HG02938 (cell line): Measurements from ENCODE around the gene MSH2.
"Not testable (repeated sequence)": the region's sequence is repeated elsewhere in the genome, so short reads cannot be mapped to it uniquely, and the experiment has no call there.

Source experiments
- ATAC-seq: cut with Tn5 transposase; IDR thresholded peaks from one replicate; pipeline ENCODE4 v1.9.1; 2021; ENCODE audit warnings: mild to moderate bottlenecking, moderate library complexity; ENCODE audit not compliant: unreplicated experiment

Gene MSH2

DNA sequence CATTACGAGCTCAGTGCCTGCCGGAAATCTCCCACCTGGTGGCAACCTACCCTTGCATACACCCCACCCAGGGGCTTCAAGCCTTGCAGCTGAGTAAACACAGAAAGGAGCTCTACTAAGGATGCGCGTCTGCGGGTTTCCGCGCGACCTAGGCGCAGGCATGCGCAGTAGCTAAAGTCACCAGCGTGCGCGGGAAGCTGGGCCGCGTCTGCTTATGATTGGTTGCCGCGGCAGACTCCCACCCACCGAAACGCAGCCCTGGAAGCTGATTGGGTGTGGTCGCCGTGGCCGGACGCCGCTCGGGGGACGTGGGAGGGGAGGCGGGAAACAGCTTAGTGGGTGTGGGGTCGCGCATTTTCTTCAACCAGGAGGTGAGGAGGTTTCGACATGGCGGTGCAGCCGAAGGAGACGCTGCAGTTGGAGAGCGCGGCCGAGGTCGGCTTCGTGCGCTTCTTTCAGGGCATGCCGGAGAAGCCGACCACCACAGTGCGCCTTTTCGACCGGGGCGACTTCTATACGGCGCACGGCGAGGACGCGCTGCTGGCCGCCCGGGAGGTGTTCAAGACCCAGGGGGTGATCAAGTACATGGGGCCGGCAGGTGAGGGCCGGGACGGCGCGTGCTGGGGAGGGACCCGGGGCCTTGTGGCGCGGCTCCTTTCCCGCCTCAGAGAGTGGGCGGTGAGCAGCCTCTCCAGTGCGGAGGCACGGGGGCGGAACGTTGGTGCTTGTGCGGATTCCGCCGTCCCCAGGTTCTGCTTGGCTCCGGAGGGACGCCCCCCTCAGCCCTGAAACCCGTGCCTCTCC, at the start of gene MSH2:
MSH2 (plus strand) TSS at position 352 of the 804 bp plus-strand sequence; CDS start at position 388, 36 bp downstream.
- peak; percentile 94 for ATAC-seq

DNA sequence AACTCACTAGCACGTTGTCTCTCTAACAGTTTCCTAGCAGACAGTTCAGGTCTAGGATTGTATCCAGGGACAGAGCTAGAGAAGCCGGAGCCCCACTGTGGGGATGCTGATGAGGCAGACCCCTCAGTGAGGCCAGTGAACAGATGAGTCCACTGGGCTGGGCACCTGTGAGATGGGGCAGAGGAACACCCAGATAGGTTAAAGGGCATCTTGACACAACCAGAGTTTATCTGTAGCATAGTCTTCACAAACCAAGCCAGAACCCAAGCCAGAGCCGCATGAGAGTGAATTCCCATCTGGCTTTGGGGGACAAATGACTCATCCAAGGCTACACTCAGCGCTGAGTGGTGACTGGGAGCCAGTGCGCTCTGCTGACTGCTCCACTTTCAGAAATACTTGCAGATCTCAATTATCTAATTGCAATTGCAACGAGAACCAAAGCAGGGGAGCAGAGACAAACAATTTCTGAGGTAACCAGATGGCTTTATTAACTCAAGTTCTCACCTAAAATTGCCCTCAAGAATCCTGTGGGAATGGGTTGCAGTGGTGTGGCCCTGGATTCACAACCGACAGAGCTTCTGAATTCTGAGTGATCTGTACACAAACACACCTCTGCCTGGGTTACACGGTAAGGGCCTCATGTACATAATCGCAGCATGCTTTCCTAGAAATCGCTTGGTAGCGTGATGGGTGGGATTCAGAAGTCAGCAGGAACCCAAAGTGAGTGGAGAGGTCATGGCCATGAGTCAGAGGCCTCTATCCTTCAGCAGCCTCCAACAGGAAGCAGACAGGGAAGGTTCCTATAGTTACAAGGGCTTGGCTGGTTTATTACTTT, 48.7 kb upstream of the MSH2 start:
- no peak for ATAC-seq

GRCh38 chr2:47354848-47355204, 48.1 kb upstream of the MSH2 start:
- no peak for ATAC-seq

GRCh38 chr2:47357483-47357882, 45.5 kb upstream of the MSH2 start:
- no peak for ATAC-seq

- no peak for ATAC-seq
Measured at GRCh38 chr2:47359375-47359868, 43.5 kb upstream of the MSH2 start.

GRCh38 chr2:47360283-47360682, 42.7 kb upstream of the MSH2 start:
- no peak for ATAC-seq

GRCh38 chr2:47360927-47361326, 42.0 kb upstream of the MSH2 start:
- no peak for ATAC-seq

DNA sequence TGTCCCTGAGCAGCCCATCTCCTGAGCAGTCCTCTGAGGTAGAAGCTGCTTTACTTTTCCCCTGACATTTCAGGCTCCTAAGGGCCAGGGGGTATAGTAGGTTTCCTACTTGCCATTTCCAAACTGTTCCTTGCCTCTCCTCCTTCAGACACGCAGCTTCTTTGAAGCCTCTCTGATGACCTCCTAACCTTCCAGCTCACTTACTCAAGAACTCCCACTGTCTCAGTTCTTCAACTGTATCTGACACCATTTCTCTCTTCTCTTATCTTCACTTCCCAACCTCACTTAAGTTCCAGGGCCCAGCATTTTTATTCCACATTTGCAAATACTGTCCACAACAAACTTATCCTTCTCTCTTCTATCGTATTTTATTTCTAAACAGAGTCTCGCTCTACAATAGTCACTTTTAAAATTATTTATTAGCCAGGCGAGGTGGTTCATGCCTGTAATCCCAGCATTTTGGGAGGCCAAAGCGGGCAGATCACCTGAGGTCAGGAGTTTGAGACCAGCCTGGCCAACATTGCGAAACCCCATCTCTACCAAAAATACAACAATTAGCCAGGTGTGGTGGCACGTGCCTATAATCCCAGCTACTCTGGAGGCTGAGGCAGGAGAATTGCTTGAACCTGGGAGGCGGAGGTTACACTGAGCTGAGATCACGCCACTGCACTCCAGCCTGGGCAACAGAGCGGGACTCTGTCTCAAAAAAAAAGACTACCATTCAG, 41.3 kb upstream of the MSH2 start:
- not testable (repeated sequence) for ATAC-seq

DNA sequence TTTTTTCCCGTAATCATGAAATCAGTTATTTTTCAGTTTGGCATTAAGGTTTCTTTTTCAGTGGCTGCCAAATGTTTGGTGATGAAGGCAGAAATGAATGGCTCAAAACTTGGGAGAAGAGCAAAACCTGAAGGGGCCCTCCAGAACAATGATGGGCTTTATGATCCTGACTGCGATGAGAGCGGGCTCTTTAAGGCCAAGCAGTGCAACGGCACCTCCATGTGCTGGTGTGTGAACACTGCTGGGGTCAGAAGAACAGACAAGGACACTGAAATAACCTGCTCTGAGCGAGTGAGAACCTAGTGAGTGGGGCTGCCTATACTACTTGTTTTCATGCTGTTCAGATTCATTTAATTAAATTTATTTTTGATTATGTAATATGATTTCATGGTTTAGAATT, 29.2 kb upstream of the MSH2 start:
- no peak for ATAC-seq

- ATAC-seq = no peak
Measured at GRCh38 chr2:47375307-47375706, 27.6 kb upstream of the MSH2 start.

GRCh38 chr2:47379384-47379783, 23.6 kb upstream of the MSH2 start:
- no peak for ATAC-seq

DNA sequence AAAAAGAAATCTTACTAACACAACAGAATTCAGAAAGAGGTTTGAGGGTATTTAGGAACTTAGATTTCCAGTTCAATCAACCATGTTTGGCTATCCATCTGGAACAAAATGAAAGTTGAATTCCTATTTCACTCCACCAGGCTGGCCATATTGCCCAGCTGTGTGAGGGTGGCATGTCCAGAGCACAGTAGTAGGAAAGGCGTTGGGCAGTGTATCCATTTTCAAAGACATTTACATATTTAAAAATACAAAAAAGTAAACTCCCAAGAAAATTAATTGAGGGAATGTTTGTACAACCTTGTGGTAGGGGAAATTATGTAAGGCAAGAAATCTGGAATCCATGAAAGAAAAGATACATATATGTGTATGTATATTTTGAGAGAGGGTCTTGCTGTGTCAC, 21.5 kb upstream of the MSH2 start:
- no peak for ATAC-seq

DNA sequence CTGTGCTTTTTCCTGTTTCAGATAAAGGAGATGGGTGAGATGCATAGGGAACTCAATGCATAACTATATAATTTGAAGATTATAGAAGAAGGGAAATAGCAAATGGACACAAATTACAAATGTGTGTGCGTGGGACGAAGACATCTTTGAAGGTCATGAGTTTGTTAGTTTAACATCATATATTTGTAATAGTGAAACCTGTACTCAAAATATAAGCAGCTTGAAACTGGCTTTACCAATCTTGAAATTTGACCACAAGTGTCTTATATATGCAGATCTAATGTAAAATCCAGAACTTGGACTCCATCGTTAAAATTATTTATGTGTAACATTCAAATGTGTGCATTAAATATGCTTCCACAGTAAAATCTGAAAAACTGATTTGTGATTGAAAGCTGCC, 16.4 kb upstream of the MSH2 start:
- ATAC-seq = no peak

GRCh38 chr2:47388888-47389287, 14.1 kb upstream of the MSH2 start:
- no peak for ATAC-seq

DNA sequence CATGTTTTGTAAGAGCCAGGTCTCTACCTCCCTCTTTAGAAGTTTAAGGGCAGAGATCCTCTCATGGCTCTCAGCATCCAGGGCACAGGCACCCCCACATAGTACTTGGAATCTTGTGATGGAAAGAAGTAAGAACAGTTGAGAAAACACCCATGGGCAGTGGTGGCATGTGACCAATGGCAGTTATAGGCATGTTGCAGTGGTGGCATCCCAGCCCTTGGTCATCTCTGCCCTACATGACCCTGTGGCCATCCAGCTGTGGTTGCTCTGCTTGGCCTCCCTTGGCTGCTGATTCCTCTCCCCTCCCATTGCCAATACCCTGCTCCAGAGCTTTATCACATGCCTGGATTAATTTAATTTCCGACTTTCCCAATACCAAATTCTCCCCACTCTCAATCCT, 13.3 kb upstream of the MSH2 start:
- ATAC-seq = no peak

DNA sequence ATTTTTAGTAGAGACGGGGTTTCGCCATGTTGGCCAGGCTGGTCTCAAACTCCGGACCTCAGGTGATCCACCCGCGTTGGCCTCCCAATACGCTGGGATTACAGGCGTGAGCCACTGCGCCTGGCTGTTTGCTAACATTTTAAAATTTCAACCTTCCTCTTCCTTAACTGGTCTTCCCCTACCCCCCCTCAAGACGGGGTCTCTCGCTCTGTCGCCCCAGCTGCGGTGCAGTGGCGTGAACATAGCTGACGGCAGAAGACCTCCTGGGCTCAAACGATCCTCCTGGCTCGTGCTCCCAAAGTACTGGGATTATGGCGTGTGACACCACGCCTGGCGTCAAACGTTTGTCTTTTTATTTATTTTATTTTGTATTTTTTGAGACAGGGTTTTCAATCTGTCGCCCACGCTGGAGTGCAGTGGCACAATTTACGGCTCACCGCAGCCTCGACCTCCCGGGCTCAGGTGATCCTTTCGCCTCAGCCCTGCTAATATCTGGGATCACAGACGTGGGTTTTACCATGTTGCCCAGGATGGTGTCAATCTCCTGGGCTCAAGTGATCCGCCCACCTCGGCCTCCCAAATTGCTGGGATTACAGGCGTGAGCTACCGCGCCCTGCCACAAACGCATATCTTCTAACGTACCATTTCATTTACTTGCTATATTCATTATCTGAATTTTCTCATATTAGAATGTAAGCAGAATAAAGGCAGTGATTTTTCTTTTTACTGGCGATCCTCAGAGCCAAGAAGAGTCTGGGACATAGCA, 984 bp upstream of the MSH2 start:
- ATAC-seq = no peak

DNA sequence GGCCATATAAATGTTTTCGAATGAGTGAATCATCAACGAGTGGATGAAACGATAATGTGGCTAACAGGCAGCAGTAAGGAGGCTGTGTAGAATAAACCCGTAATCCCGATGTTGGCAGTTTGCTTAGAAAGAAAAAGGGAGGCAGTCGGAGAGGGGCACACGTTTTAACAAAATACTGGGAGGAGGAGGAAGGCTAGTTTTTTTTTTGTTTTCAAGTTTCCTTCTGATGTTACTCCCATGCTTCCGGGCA, 476 bp upstream of the MSH2 start:
- no peak for ATAC-seq

DNA sequence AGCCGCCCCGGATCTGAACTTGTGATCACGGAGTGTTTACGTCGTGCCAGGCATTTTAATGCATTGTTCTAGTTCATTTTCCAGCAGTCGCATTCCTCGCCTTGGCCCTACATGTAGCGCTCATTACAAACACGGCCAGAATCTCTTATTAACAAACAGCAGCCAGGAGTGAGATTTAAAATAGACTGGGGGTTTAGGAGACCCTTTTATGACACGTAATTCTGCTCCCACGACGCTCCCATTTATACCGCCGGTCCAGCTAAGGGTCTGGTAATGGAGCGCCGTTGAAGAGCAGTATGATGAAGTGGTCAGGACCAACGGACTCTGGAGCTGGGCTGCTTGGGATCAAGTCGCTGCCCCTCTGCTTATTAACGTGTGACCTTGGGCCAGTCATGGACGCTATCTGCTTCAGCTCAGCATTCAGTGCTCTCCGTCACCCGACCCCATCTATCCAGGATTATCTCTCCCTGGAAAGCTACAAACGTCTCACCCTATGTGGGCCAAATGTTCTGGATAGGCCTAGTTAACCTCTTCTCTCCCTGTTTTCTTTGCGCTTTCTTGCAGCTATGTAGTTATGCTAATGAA, 745 bp downstream of the MSH2 start:
- ATAC-seq = peak; percentile 8

- no peak for ATAC-seq
Measured at GRCh38 chr2:47404356-47404755, 1.4 kb downstream of the MSH2 start.

DNA sequence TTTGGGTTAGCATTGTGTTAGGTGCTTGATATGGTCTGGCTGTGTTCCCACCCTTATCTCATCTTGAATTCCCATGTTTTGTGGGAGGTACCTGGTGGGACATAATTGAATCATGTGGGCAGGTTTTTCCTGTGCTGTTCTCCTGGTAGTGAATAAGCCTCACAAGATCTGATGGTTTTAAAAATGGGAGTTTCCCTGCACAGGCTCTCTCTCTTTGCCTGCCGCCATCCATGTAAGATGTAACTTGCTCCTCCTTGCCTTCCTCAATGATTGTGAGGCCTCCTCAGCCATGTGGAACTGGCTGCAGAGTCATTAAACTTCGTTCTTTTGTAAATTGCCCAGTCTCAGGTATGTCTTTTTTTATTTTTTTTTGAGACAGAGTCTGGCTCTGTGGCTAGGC, 2.8 kb downstream of the MSH2 start:
- no peak for ATAC-seq
